Amygdala (tissue), 56 donors: ENCODE results near the gene ARL17A.
"Not testable (repeated sequence)": the region's sequence is repeated elsewhere in the genome, so short reads cannot be mapped to it uniquely, and the experiment has no call there.

Experiments
- DNase-seq, 56 donors: peaks; one replicate each; lab custom pipeline; 2025; lab: John Stamatoyannopoulos, UW

ARL17A gene

DNA sequence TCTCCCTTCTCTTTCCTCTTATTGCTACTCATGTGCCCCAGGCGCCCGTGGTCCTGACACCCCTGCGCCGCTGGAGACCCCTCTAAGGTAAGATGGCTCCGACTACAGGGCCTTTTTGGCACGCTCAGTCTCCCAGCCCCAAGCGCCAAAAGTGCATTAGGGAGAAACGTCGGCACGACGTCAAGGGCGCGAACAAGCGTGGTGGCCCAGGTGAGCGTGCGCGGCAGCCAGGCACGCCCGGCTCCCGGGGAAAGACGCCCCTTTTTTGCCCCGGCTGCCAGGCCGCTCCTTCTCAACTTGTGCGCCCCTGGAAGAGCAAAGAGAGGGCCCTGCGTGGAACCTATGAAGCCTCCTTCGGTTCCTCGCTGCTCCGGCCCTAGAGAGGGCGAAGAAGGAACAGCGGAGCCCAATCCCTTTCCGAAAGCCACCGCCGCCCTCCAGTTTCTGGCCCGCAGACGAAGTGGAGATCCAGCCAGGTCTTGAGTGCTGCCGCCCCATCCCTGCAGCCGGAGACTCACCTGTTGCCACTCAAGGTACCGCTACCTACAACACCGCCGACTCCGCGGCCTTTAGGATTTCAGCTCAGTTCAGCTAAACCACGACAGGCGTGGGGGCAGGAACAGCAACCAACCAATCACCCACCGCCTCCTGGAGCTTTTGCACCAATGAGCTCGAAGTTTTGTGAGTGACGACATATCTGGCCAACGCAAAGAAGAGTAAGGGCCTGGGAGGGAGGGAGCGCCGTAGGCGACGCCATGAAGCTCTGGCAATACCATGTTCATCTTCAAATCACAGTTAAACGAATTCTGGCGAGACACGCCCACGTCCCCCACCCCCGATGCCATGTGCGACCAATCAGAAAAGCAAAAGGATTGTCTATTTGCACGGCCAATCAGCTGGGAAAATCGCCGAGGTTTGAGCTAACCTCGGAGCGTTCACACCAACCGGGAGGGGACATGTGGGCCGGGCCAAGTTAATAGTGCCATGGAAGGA is at the start of gene ARL17A:
Gene ARL17A (minus strand): TSS at position 609 of the 993 bp plus-strand sequence. CDS start 3,369 bp downstream, outside the sequence.
- DNase-seq: not testable (repeated sequence)

DNA sequence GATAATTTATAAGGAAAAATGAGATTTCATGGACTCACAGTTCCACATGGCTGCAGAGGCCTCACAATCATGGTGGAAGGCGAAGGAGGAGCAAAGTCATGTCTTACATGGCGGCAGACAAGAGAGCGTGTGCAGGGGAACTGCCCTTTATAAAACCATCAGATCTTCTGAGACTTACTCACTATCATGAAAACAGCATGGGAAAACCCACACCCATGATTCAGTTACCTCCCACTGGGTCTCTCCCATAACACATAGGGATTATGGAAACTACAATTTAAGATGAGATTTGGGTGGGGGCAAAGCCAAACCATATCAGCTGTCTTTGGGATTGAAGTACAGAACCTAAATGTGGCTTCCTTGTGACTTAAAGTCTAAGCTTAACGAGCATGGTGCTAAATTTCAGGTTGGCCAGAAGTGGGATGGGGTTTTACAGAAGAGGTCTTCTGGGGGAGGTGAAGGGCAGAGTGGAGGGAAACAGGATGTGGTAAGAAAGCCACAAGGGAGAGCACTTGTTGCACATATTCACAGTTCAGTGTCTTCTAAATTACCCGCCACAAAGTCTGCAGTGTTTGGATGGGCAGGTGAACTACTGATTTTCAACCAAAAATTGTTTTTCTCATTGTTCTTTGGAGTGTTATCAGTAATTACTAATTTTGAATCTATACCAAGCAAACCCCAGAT is 49.4 kb upstream of the ARL17A start:
- not testable (repeated sequence) for DNase-seq

DNA sequence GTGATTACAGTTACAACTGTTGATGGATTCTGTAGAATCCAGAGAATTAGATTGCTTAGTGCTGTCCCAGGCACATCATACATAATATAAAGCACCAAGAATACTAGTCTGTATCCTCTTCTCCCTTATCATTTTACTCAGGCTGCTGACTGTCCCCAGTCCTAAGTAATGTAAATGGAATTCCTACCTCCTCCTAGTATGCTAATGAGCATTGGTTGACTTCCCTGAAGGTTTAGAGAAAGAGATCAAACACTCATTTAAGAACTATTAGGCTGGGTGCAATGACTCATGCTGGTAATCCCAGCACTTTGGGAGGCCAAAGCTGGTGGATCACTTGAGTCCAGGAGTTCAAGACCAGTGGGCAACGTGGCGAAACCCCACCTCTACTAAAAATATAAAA is 48.0 kb upstream of the ARL17A start:
- not testable (repeated sequence) for DNase-seq

DNA sequence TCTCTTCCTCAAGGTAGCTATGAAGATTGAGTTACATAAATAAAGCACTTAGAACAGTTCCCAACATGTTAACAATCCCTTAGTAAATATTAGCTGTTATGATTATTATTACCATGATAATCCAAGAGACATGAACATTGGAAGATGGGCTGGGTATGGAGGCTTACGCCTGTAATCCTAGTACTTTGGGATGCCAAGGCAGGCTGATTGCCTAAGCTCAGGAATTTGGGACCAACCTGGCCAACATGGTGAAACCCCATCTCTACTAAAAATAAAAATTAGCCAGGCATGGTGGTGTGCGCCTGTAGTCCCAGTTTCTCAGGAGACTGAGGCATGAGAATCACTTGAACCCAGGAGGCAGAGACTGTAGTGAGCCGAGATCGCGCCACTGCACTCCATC is 45.2 kb upstream of the ARL17A start:
- DNase-seq: not testable (repeated sequence)

DNA sequence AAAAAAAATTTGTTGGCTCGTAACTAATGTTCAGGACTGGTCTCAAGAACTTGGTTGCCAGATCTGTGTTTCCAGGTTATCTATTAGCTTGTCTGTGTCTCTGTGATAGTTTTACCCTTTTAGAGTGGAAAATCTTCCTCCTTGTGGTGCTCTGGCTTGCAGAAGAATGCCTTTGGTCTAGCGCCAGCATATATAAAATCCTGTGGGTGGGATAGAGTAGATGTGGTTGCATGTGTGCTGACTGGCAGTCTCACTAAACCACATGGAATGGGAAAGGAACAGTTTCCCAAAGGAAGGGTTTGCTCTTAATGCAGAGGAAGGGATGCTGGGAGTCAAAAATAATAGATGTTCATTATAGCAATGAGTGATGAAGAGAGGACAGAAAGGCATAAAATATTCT is 44.3 kb upstream of the ARL17A start:
- not testable (repeated sequence) for DNase-seq

DNA sequence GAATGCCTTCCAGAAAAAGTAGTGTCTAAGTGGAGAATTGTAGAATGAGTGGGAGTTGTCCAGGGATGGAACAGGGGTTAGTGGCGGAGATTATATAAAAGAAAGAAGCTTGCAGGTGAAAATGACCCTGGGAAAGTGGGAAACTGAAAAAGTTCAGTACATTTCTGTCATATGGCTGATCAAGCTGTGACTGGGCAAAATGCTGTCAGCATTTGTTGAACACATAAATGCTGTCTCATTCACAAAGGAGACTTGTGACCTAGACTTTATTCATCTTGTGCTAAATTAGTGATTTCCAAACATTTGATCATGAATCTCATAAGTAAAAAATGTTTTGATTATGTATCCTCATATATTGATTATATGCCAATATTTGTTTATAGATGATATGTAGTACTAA is 39.5 kb upstream of the ARL17A start:
- DNase-seq: not testable (repeated sequence)

DNA sequence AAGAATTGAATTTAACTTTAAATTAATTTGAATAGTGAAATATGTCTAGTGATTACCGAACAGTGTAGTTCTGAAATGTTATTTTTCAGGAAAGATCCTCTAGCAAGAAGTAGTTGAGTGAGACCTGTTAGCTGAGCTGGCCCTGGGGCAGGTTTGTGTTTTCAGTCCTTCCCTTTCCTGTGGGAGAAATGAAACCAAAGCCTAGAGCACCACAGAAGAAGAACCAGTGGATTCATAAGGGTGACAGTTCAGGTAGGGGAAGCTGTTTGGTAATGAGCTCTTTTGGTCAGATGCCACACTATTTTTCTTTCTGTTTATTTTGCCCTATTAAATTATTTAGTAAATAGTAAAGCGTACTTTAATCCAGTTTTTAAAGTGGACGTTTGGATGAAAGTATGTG is 37.6 kb upstream of the ARL17A start:
- not testable (repeated sequence) for DNase-seq

DNA sequence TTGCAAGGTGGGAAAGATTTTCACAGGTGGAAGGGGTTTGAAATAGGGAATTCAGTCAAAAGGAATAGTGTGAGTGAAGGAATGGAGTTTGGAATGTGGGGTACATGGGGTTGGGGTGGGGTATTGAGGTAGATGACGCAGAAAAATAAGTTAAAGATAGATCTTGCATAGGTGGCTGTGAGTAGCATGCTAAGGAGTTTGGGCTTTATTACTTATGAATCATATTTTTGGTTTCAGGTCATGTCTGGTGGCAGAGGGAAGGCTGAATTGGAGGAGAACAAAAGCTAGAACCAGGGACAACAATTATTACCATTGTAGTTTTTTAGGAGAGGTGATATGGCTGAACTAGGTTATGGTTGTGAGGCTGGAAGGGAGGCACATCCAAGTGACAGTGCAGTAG is 34.4 kb upstream of the ARL17A start:
- not testable (repeated sequence) for DNase-seq

DNA sequence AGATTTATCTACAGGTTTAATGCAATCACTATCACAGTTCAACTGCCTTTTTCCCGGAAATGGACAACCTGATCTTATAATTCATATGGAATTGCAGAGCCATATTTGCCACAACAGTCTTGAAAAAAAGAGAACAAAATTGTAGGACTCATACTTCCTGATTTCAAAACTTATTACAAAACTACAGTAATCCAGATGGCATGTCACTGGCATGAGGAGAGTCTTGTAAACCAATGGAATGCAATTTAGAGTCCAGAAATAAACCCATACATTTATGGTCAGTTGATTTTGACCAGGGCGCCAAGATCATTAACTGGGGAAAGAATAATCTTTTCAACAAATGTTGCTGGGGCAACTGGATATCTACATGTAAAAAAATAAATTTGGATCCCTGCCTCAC is 31.8 kb upstream of the ARL17A start:
- not testable (repeated sequence) for DNase-seq

DNA sequence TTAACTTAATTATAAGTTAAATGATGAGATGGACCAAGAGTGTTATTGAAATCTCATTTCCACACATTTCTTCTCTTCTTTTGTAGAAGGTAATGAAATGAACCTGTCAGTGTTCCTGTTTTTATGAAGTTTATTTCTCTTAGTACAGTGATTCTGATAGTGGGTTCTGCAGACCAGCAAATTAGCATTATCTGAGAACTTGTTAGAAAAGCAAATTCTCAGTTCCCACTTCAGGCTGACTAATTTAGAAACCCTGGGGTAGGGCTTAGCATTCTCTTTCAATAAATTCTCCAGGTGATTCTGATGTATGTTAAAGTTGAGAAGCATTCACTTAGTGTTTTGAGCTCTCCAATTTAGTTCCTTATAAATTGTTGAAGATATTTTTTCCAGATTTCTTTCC is 23.6 kb upstream of the ARL17A start:
- DNase-seq: not testable (repeated sequence)

DNA sequence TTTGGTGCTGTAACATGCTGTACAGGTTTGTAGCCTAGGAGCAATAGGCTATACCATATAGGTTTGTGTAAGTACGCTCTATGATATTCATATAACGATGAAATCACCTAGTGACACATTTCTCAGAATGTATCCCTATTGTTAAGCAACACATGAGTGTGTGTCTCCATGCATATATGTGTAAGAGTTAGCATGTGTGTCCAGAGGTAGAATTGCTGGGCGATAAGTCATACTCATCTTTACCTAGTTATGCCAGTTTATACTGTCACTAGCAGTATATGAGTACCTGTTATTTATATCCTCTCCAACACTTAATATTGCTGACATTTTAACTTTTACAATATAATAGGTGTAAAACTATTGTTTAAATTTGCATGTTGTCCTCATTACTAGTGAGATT is 21.3 kb upstream of the ARL17A start:
- not testable (repeated sequence) for DNase-seq

DNA sequence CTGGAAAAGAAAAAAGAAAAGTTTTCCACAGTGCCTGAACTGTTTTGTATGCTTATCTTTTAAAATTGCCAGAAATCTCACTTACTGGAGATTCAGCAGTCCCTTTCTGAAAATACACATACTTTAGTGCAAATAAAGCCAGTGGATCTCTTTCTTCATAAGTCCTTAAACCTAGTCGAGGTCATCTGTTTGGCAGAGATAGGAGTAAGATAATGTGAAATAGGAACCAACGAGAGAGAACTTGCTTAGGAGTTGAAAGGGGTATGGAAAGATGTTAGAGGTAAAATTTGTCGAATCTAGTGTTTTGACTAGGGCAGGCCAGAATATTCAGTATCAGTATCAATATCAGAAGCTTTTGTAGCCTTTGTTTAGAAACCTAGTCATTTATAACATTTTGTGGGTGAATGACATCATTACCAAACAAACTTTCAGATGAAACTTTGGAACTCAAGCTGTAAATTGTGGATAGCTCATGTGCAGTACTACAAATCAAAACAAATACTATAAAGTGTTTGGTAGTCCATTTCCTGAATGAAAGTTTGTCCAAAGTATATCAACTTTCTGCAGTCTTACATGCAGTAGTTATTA is 18.9 kb upstream of the ARL17A start:
- DNase-seq: not testable (repeated sequence)

DNA sequence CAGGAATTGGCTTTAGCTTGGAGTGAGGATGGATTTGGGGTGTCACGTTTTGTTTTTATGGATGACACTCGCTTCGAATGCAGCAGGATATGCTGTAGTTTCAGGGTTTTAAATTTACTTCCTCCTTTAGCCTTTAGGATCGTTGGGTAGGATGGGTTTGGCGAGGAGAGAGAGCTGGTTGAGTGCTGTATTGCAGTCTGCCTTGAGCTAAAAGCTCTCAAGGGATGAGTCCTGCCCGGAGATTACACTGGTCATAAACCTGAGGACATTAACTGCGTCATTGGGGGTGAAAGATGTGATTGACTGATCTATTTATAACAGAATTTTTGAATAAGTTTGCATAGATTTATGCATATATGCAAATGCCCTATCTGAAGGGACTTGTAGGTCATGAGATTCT is 11.8 kb upstream of the ARL17A start:
- not testable (repeated sequence) for DNase-seq

DNA sequence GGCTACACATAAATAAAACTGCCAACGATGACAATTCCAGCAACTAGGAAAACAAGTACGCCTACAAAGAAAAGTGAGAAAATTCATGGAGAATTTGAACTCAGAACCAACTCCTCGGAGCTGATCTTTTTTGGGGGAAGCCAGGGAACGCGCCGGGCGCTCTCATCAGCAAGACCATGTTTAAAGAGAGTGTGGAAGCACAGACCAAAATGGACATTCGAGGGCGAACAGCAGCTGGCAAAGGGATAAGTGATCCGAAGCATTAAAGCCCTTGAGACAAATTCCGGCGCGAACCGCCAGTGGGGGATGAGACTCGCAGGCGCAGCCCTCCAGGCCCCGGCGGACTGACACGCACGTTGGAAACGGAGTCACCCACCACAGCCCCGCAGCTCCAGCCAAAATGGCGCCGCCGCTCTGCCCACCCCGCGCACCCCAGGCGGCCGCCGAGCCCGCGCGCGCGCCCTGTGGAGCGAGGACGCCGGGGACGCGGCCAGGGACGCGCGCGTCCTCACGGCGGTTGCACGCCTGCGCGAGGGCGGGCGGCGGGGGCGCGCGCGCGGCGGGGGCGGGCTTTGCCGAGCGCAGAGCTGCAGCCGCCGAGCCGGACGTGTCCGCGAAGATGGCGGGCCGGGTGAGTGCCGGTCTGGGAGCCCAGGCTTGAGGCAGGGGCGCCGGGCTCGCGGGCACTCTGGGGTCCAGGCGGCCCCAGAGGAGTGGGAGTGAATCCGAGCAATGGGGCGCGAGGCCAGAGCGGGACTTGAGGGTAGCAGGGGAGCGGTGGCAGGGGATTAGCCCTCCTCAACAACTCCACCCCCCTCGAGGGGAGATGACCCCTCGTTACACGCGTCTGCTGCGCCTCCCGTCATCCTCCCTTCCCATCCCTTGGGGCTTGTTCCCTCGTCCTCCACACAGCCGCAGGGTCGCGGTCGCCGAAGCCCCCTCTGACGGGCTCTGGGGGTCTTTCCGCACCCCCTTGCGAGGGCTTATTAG is 11.0 kb upstream of the ARL17A start, which contains the start of gene NSF:
Gene NSF (plus strand): TSS at position 513 of the 990 bp plus-strand sequence. CDS start 107 bp downstream, at position 620.
- not testable (repeated sequence) for DNase-seq

DNA sequence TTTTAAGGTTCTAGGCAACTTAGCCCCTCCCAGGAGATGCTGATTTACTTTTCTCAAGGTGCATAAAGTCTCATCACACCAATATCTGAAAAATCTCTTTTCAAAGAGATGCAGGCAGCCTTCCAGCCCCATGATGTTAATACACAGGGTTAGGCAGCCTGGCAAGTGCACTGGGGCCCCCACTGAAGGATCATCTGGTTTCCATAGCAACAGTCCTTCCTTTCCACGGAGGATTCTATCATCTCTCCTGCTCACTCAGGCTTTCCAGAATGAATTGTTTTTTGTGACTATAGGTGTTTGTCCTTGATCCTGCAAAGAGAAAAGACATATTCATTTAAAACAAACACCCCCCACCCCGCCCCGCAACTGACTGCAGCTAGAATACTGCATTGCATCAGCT is 6.0 kb upstream of the ARL17A start:
- DNase-seq: not testable (repeated sequence)

DNA sequence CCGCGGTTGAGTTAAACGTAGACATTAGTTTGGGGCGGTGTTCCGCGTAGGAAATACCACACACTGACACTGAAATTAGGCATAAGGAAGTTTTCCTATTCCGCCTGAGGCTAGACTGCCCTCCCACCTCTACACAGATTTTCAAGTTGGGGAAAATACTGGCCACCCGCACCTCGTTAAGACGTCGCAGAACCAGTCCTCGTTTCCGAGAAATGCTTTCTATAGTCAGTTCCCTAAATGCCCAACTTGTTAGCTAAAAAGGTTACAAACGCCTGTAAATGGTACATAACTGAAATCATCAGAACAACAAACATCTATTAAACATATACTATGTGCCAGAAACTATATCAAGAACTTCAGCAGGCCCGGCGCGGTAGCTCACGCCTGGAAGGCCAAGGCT is 591 bp upstream of the ARL17A start:
- not testable (repeated sequence) for DNase-seq

DNA sequence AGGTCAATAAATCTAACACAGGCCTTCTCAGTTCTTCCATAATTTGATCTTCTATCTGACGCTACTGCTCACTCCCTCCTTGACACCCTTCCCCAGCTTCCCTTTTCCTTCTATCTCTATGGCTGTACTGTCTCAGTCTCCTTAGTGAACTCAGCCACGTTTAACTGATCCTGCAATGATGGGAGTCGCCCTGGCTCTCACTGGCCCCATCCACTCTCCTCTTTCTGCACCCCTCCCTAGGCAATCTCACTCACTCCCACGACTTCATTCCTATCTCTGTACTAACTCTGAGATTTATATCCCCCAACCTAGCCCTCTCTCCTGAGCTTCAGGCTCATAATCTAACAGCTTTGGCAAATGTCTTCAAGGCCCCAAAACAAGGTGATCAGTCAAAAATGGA is 7.7 kb downstream of the ARL17A start:
- DNase-seq: not testable (repeated sequence)

DNA sequence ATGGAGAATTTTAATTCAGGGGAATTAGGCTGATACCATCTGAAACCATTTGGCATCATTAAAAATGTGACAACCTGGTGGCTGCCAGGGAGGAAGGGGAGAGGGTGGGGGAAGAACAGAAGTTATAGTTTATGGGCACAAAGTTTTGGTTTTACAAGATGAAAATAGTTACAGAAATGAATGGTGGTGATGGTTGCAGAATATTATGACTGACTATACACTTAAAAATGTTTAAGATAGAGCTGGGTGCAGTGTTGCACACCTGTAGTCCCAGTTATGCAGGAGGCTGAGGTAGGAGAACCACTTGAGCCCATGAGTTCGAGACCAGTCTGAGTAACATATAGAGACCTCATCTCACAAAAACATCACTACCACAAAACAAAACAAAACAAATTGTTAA is 12.5 kb downstream of the ARL17A start:
- DNase-seq: not testable (repeated sequence)

DNA sequence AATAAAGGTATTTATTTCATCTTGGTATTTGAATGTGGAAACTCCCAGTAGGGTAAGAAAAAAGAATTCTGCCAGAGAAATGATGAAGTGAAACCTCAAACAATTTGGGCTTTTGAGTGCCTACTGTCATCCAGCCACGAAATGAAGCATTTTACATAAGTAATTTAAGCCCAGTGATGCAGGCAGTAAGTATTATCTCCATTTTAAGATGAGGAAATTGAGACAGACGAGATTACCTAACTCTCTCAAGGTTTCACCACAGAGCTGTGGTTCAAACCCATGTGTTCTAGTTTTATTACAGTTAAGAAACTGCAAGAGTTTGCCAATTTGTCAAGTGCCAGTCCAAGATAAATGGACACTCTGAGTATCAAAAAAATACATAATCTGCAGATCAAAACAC is 13.2 kb downstream of the ARL17A start:
- not testable (repeated sequence) for DNase-seq

DNA sequence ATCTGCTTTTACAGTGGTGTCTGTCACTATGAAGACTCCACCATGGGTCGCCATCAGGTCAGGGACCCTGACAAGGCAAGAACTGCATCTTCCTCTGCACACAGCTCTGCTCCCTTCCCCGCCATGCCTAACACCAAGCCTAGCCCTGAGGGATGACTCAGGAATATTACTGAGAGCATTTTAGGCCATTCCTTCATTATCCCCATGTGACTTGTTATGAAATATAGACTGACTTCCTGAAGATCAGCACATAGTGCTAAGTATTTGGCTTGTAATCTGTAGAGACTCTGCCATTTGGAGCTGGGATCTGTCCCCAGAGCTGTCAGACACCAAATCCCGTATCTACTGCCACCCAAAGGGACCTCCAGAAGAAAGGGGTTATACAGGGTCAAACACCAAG is 19.4 kb downstream of the ARL17A start:
- not testable (repeated sequence) for DNase-seq
